ENCODE results near the gene MAN2A2.
"Not testable (repeated sequence)": the region's sequence is repeated elsewhere in the genome, so short reads cannot be mapped to it uniquely, and the experiment has no call there.

The MAN2A2 gene

GRCh38 chr15:90884719-90885431 is 18.2 kb upstream of the MAN2A2 start:
- no peak for DNase-seq

- peak in 1 of 2 experiments; percentile 59 for DNase-seq
These were observed 17.4 kb upstream of the MAN2A2 start for GRCh38 chr15:90885432-90886290.

- no peak for DNase-seq
These were observed 16.8 kb upstream of the MAN2A2 start for GRCh38 chr15:90886291-90886614.

- no peak for DNase-seq
These were observed 16.0 kb upstream of the MAN2A2 start for GRCh38 chr15:90887037-90887481.

GRCh38 chr15:90889313-90889730 is 13.8 kb upstream of the MAN2A2 start:
- no peak for DNase-seq

GRCh38 chr15:90889736-90890456 is 13.2 kb upstream of the MAN2A2 start:
- DNase-seq, result no peak

- no peak for DNase-seq
These were observed 12.3 kb upstream of the MAN2A2 start for GRCh38 chr15:90890839-90891238.

GRCh38 chr15:90891346-90891949 is 11.7 kb upstream of the MAN2A2 start:
- DNase-seq, result no peak

GRCh38 chr15:90892023-90892422 is 11.1 kb upstream of the MAN2A2 start:
- no peak for DNase-seq

- DNase-seq, result no peak
These were observed 10.5 kb upstream of the MAN2A2 start for GRCh38 chr15:90892498-90893174.

- DNase-seq, result no peak
These were observed 9.7 kb upstream of the MAN2A2 start for GRCh38 chr15:90893175-90894090.

GRCh38 chr15:90895571-90896117 is 7.5 kb upstream of the MAN2A2 start:
- peak in 1 of 2 experiments; percentile 27 for DNase-seq

GRCh38 chr15:90897131-90897655 is 5.9 kb upstream of the MAN2A2 start:
- not testable (repeated sequence) for DNase-seq

- DNase-seq, result no peak
These were observed 1.7 kb upstream of the MAN2A2 start for GRCh38 chr15:90901175-90902039.

- DNase-seq, result peak; percentile 32 to 73
These were observed 862 bp upstream of the MAN2A2 start for GRCh38 chr15:90902040-90902839.

GRCh38 chr15:90903733-90904536 is 833 bp downstream of the MAN2A2 start:
- no peak for DNase-seq

- no peak for DNase-seq
These were observed 1.6 kb downstream of the MAN2A2 start for GRCh38 chr15:90904746-90905145.

Data from NCI-H446 (cell line).